GM10266 (cell line): ENCODE data around the gene FIGNL2.

Experiments used
- DNase-seq: peaks from one replicate; pipeline ENCODE4 v3.0.0; 2012; ENCODE audit errors: extremely low spot score
- CTCF ChIP-seq: IDR thresholded peaks from 2 replicates; pipeline ENCODE4 v1.5.1; 2012; ENCODE audit warnings: mild to moderate bottlenecking, low read depth; ENCODE audit not compliant: control insufficient read depth, insufficient read depth; ENCODE audit errors: missing control alignments

FIGNL2 gene

GRCh38 chr12:51822261-51822616 lies 26.3 kb downstream of the FIGNL2 start:
- no peak for DNase-seq
- TF ChIP-seq CTCF: no peak

GRCh38 chr12:51821440-51822260 lies 26.9 kb downstream of the FIGNL2 start:
- no peak for DNase-seq
- TF ChIP-seq CTCF: no peak

- DNase-seq: peak; percentile 76
- peak; percentile 41 for TF ChIP-seq CTCF
Observed at GRCh38 chr12:51820526-51821439, 27.7 kb downstream of the FIGNL2 start.

- no peak for DNase-seq
- no peak for TF ChIP-seq CTCF
Observed at GRCh38 chr12:51819736-51820525, 28.6 kb downstream of the FIGNL2 start.

GRCh38 chr12:51818566-51819300 lies 29.8 kb downstream of the FIGNL2 start:
- TF ChIP-seq CTCF: no peak
- DNase-seq: no peak

GRCh38 chr12:51818086-51818485 lies 30.4 kb downstream of the FIGNL2 start:
- TF ChIP-seq CTCF: no peak
- DNase-seq: no peak
